ENCODE results near the gene PRR35.

The PRR35 gene

DNA sequence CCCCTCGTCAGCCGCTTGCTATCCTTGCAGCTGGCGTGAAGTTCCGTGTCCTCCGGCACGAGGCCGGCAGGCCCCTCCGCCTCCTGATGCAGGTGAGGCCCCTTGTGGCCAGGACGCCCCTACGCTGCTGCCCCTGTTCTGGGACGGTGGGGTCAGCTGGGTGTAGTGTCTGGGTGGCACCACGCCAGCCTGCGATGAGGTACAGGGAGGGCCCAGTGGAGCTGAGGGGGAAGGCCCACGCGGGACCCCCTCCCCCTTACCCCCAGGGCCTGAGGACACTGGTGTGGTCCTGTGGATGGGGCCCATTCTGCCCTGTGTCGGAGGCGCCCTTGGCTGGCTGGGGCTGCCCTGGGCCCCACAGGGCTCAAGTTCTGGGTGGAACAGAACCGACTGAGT is 22.0 kb downstream of the PRR35 start:
- no peak for ATAC-seq

DNA sequence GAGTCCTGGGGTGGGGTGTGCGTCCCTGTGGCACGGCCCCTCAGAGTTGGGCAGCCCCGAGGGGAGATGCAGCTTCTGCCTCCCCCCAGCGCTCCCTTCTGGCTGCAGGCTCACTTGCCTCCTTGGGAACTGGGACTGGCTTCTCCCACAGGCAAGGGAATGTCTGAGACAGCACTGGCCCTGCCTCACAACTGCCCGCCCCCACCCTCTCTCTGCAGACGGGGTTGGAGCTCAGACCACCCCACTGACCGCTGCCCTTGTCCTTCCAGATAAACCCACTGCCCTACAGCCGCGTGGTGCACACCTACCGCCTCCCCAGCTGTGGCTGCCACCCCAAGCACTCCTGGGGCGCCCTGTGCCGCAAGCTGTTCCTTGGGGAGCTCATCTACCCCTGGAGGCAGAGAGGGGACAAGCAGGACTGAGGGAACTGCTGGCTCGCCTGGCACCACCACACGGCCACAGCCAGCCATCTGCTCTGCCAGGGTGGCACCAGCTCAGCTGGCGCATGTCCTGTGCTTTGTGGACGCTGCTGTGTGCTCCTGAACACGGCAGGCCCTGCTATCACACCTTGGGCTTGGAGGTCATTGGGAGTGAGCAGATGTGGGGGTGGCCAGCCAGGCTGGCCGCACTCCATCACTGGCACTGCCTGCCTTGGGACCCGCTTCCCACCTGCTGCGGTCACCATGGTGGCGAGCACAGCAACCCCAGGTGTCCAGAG is 22.6 kb downstream of the PRR35 start:
- ATAC-seq, result no peak

DNA sequence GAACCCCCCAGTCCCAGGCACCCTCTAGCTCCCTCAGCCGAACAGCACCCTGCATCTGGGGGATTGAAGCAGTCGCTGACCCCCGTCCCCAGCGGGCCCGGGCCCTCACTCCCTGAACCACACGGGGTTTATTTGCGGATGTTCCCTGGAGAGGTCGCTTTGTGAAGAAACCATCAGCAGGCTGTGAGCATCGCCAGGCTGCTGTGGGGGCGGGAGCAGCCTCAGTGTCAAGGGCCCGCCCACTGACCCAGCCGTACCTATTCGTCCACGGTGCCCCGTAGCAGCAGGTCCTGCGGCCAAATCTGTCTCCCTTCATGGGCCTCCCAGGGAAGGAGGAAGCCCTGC is 23.2 kb downstream of the PRR35 start:
- no peak for ATAC-seq

DNA sequence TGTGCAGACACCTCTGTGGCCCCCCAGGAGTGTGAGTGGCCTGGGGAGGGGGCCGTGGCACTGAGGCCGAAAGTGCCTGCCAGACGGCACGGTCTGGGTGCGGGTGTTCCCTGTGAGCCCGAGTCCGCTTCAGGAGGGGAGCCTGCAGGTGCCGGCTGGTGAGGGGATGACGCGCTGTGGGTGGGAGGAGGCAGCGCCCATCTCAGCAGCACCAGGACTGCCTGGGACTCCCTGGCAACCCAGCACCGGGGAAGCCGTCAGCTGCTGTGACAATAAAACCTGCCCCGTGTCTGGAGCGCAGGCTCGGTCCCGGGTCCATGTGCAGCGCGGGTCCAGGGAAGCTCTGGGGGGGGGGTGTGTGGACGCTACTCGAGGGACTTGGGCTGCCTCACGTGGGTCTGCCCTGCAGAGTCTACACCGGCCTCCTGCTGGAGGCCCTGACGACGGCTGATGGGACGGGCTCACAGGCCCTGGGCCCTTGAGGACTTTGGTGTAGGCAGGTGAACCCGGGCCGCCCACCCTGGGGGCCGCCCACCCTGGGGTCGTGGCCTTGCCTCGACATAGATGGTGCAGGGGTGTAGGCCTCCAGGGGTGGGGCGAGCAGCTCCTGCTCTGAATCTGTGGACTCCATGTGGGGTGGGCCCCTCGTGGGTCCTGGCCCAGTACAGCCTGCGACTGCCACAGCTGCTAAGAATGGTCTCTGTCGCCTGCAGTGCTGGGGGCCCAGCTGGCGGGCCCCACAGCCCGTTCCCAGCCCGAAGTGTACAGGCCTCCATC is 23.8 kb downstream of the PRR35 start:
- no peak for ATAC-seq

DNA sequence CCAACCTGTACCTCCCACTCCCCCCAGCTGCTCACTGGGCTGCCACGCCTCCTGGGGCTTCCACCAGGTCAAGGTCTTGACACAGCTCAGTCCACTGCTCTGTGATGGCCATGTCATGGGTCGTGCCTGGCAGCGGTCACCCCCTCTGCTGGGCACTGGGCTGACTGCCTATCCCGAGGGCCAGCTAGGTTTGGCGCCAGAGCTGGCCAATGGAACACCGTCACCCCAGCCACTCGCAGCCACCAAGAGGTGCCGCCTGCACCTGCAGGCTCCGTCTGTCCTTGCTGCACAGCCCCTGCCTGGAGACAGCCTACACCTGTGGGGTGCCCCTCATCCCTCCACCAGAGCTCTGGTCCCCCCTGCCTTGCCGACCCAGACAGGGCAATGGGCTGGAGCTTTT is 25.2 kb downstream of the PRR35 start:
- no peak for ATAC-seq

DNA sequence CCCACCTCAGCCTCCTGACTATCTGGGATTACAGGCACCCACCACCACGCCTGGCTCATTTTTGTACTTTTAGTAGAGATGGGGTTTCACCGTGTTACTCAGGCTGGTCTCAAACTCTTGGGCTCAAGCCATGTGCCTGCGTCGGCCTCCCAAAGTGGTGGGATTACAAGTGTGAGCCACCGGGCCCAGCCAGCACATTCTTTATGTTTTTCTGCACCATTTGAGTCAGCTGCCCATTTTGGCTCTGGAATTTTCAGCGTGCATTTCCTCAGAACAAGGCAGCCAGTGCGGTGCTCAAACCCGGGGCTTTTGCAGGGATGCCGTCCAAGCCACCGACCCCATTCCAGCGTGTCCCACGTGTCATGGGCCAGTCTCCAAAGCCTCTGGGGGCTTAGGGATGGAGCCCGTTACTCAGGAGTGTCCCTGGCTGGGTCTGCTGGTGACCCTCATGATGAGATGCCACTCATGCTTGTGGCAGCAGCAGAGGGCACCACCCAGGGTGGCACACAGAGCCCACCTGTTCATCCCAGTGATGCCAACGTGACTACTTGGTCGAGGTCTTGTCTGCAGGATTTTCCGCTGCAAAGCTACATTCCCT is 26.0 kb downstream of the PRR35 start:
- no peak for ATAC-seq

DNA sequence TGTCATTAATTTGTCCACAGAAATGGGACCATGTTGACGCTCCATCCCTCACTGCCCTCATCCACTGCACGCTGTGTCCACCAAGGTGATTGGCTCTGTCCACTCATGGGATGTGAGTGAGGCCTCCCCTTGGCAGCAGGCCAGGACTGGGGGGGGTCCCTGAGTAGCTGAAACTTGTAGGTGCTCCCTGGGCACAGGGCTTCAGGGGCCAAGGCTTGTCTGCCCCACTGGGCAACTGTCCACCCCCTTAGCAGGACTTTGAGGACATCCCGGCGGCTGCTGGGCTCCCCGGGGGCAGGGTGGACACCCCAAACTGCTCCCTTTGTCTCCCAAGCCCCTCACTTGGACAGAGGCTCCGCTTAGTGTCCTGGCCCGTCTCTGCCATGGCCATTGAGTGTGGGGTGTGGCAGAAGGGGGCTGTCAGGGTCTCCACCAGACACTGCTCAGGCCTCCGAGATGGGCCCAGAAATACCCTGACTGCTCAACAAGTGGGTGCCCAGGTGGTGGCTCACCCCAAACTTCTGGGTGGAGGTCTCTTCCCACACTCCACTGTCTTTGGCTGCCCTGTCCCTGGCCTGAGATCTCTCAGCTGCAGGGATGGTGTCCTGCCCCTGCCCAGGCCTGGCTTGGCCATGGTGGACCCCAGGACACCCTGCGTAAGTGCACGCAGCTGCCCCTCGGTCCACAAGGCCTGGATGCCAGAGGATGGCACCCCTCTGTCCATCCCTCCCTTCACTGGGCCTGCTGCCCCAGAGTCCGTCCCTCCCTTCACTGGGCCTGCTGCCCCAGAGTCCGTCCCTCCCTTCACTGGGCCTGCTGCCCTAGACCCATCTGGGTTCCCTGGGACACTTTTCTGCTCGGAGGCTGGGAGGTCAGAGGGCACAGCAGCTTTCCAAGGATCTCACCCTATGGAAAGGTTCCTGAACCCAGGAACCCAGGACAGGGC is 26.7 kb downstream of the PRR35 start:
- ATAC-seq, result no peak

DNA sequence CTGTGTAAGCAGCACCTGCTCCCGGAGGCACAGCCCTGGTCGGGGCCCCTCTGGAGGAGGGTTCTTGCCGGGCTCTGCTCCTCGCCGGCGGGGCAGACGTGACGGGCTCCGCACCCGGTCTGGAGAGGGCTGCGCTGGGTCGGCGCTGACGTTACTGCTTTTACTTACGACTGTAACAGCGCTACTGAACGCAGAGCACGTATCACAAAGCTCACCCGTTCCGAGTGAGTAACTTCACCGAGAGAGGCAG is 28.4 kb downstream of the PRR35 start:
- peak; percentile 27 to 28 for ATAC-seq

DNA sequence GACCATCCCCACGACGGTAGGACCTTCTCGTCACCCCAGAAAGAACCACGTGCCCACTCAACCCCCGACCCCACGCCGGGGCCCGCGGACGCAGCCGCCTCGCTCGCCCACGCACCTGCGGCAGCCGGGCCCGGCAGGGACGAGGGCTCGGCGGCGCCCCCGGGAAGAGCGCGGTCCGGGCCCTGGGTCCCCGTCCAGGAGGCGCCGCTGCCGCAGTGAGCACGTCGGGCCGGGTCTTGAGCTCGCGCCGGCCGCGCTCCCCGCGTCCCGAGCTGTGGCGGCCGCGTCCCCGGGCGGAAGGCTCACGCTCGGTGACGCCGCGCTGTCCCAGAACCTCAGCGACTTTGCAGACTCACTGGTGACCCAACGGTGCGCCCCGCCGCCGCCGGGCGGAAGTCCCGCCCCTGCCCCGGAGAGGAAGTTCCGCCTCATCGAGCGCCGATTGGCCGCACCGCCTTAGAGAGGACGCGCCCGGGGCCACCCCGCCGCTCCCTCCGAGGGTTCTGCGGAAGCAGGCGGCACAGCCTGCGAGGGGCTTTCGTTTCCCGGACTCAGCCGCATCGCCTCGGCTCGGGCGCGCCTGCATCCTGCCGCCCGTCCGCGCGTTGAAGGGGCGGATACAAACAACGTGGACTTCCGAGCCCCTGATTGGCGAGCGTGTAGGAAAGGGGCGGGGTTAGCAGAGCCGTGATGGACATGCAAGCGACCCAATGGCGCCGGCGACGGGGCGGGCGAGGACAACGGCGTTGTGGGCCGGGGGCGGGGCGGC is 28.9 kb downstream of the PRR35 start:
- ATAC-seq, result peak; percentile 70 to 74

DNA sequence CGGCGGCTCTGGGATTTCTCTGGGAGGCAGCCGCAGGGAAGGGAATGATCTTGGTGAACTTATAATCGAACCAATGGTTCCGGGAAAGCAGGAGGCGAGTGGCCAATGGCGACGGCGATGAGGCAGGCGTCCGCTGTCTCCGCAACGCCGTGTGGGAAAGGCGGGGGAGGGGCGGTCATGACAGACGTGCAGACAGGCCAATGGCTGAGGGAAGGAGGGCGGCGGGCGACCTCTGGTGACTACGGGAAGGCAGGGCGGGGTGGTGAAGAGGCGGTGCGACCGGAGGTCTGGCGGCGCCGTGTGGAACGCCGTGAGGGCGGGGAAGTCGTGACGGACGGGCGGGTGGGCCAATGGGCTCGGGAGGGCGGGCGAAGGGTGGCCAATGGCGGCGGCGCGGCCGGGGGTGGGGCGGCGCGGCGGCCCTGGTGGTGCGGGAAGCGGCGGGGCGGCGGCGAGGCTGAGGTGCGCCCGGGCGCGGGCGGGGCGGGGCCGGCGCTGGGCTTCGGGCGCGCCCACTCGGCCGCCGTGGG is 29.5 kb downstream of the PRR35 start, which contains the start of gene RAB40C:
TSS of gene RAB40C (plus strand) at position 409 of the 530 bp plus-strand sequence. CDS start 226 bp downstream, outside the sequence.
- peak; percentile 84 to 85 for ATAC-seq

DNA sequence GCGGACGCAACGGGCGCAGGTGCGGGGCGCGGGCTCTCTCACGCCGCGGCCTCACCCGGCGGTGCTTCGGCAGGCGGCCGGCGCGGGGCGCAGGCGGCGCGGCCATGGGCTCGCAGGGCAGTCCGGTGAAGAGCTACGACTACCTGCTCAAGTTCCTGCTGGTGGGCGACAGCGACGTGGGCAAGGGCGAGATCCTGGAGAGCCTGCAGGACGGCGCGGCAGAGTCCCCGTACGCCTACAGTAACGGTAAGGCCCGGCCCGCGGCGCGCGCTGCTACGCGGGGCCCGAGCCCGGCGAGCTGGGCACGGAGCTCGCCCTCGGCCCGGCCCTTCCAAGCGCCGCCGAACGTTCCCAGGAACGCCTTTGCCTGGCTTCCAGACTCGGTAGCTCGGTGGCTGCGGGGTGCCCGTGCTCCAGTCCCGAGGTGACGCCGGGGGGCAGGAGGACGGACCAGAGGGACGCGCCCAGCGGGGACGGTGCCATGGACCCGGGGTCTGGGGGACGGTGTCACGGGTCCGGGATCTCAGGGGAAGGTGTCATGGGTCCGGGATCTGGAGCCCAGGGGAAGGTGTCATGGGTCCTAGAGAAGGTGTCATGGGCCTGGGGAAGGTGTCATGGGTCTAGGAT is 30.1 kb downstream of the PRR35 start:
- ATAC-seq, result no peak

DNA sequence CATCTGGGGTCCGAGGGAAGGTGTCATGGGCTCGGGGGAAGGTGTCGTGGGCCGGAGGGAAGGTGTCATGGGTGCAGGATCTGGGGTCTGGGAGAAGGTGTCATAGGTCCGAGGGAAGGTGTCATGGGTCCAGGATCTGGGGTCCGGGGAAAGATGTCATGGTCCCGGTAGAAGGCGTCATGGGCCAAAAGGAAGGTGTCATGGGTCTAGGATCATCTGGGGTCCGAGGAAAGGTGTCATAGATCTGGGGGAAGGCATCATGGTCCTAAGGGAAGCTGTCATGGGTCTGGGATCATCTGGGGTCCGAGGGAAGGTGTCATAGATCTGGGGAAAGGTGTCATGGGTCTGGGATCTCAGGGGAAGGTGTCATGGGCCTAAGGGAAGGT is 30.6 kb downstream of the PRR35 start:
- ATAC-seq, result no peak

DNA sequence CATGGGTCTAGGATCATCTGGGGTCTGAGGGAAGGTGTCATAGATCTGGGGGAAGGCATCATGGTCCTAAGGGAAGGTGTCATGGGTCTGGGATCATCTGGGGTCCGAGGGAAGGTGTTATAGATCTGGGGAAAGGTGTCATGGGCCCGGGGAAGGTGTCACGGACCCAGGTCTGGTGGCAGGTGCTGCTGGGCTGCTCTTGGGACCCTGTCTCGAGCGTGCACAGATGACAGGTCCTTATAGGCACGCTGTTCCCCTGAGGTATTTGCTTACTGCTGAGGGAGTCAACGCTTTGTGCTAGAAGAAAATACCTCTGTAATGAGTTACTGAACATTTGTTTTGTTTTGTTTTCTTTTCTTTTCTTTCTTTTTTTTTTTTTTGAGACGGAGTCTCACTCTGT is 31.0 kb downstream of the PRR35 start:
- no peak for ATAC-seq

DNA sequence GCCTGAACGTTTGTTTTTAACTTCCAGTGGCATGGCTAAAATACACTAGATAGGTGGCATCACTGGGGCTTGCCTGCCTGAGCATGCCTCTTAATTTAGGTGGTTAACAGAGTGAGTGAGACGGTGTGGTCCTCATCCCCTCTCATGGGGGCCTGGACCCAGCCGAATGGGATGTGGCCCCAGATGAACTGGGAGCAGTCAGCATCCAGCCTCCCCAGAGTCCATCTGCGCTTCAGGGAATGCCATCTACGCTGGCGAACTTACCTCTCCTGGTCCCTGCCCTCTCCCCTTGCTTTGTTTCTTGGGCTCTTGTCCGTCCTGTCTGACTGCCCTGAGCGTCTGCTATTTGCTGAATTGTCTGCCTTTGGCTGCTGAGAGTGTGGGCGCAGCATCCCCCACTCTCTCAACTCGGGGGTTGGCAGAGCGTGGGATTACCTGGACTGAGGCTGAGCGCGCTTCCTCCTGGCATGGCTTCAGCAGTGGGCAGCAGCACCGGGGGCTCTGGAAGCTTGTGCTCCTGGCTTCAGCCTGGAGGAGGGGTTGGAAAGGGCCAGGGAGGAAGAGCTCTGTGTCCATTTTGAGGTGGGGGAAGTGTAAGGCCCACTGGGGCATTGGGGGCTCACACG is 31.8 kb downstream of the PRR35 start:
- ATAC-seq, result no peak

DNA sequence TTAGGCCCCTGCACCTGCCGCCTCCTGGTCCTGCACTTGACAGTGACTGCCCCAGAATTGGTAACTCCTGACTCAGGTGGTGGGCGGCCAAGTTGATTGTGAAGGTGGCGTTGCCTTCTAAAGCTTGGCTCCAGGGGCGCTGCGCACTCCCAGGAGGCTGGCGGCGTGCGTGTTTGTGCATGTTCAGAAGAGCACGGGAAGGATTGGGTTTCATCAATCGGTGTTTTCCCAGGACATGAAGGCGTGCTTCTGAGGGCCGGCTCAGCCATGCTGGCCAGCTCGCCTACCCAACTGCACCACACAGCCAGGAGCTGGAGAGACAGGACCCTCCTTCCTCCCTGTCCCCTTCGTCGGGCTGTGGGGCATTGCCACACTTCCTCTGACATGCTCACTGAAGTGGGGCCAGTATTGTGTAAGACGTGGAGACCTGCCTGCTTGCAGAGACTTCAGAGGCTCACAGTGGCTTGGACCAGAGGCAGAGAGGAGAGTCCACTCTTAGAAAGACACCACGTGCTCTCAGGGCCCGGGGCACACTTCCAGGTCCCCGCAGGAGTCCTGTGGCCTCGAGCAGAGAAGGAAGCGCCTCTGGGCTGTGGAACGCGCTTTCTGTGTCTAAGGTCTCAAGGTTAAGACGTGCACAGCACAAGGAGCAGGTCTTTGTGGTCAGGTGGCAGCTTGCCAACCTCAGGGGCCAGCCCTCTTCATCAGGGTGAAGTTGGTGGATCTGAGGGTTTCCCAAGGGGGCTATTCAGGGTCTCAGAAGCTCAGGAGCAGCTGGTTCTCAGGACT is 32.5 kb downstream of the PRR35 start:
- ATAC-seq, result no peak

DNA sequence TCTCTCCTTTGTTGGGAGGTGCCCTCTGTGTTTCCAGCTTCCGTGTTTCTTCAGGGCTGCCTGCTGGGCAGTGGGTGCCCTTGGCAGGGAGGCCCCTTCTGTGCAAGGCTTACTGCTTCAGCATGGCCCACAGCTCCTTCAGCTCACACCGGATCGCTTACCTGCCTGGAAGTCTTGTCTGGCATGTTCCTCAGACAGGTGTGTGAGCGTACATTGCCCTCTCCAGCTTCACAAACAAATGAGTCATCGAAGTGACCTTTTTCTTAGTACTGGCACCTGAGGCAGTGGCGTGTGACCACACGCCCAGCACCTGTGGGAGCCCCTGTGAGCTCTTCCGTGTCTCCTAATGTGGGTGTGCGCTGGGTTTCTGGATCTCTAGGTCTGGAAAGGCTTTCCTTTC is 33.2 kb downstream of the PRR35 start:
- ATAC-seq, result no peak

DNA sequence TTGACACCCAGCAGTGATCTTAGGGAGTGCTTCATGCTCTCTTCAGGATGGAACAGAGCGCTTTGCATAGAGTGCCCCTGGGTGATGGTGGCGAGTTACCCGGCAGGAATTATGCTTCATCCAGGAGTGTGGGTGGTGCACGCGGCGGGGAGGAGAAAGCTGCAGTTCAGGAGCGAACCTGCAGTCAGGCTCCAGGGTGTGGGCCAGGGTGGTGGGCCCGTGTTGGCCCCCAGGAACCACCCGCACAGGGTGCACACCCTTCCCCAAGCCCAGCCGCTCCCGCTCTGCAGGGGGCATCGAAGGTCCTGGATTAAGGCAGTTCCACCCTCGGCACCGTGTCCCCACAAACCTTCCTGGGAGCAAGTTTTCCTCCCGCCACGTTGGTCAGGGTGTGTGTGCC is 33.6 kb downstream of the PRR35 start:
- no peak for ATAC-seq

DNA sequence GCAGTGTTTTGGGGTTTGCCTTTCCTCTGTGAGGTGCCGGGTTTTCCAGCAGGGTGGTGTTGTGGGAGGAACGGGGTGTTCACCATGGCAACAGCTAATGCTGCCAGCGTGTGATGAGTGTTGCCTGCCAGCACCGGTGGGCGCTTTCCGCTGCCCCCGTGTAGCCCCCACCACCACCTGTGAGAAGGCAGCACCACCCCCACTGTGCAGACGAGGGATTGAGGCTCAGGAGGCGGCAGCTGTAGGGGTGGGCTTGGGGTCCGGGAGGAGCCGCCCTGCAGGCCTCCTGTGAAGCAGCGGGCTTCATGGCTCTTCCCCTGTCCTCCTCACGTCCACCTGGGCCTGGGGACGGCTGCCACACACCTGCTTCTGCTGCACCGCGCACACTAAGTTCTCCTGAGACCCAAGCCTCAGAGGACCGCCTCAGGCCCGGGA is 34.9 kb downstream of the PRR35 start:
- ATAC-seq, result no peak

DNA sequence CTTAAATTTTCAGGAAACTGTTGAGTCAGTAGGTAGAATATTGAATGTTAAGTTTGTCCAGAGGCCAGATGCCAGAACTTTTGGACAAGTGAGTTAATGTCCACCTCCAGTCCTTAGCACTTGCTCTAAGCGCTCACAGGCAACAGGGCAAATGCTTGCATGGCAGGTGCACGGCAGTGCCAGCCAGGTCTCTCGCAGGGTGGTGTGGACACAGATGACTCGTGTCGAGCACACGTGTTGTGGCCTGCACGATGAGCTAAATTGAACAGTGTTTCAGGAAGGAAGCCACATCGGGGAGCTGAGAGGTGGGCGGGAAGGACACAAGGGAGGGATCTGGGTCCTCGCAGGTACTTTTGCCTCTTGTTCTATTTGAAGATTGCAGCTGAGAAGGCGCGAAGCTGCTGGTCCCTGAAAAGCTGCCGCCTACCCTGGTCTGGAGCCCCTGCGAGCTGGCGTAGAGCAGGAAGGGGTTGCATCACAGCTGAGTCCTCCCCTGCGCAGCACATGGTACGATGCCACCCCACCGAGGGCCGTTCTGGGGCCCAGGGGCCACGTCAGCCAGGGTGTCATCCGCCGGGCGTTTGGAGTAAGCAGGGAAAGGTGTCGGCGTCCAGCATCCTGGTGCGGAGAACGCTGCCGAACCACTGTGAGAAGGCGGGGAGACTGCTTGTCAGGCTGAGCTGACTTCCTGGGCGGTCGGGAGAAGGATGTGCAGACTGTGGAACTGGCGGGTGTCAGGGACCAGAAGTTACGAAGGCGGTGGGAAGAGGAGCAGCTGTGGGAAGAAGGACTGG is 35.9 kb downstream of the PRR35 start:
- no peak for ATAC-seq

DNA sequence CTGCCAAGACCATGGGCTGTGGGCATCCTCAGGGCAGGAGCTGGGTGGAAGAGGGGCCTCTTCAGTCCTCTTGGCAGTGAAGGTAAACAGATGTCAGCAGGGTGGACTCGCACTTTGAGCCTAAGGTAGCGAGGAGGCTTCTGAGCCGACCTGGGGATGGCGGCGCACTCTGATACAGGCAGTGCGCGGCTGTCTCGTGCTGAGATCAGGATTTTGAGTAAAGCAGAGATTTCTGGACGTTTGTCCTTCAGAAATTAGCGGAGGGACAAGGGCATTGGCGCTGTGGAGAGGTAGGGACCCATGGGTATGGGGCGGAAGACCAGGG is 36.5 kb downstream of the PRR35 start:
- ATAC-seq, result no peak
